GM12878 (cell line): ENCODE measurements around the gene C15orf39. TPM values are rescaled to one million over a fixed set of nuclear protein-coding genes. Genes with fewer than 3 reads are reported as not detected.
A peak's percentile ranks its signal among the peaks of the same experiment; 100 is the strongest.

Experiments used
- ATAC-seq: fragments of 200-7000 bp; cut with Tn5 transposase; 3 replicates; pipeline ENCODE4 v1.9.1; 2020; ENCODE audit warnings: mild to moderate bottlenecking, moderate library complexity
- BruUV-seq: library from RNA; stranded (reverse); fragments of 400-500 nt; replicated peaks from 2 replicates; lab custom pipeline; 2021; lab: Mats Ljungman, UMichigan
- CTCF ChIA-PET: fragments of 300-600 bp; sonication (Branson Sonifier 250); formaldehyde crosslinking; extraction: SDS; loops from one replicate; lab custom pipeline; 2021; ENCODE audit warnings: inconsistent platforms; lab: Yijun Ruan, JAX
- POLR2A ChIA-PET: fragments of 350-600 bp; formaldehyde crosslinking; extraction: SDS; loops from one replicate; lab custom pipeline; 2021; ENCODE audit warnings: inconsistent platforms; lab: Charles Lee
- RAD21 ChIA-PET: fragments of 300-600 bp; sonication (Branson Sonifier 250); formaldehyde crosslinking; loops from one replicate; lab custom pipeline; 2023; ENCODE audit warnings: antibody characterized with exemption; ENCODE audit not compliant: unreplicated experiment; lab: Charles Lee
- SMC1A ChIA-PET: fragments of 300-600 bp; sonication (Branson Sonifier 250); formaldehyde crosslinking; loops from one replicate; lab custom pipeline; 2023; ENCODE audit not compliant: unreplicated experiment, uncharacterized antibody; lab: Charles Lee
- DNase-seq: peaks from one replicate; pipeline ENCODE4 v3.0.0-alpha.2; 2011; ENCODE audit warnings: low read depth, low spot score
- FAIRE-seq: peaks from 3 replicates; lab custom pipeline; 2011; peaks lifted over from hg19 to GRCh38; lab: Jason Lieb, UNC
- H2AFZ ChIP-seq: 2 replicates; pipeline ENCODE4 v1.6.0; 2011; ENCODE audit warnings: low read depth, low read length, control low read depth; ENCODE audit not compliant: control insufficient read depth
- H3K27ac ChIP-seq: 2 replicates; pipeline ENCODE4 v1.5.1; 2011; ENCODE audit warnings: control low read depth; ENCODE audit not compliant: control insufficient read depth, insufficient read depth
- H3K27me3 ChIP-seq, 2 experiments: replicated peaks in 1 of 2; 2 replicates each; pipeline versions ENCODE4 v1.6.0 to v1.6.1; 2011; ENCODE audit warnings: low read length in 1 of 2; ENCODE audit not compliant: control insufficient read depth in 2 of 2, insufficient read depth in 2 of 2
- H3K36me3 ChIP-seq, 2 experiments: 2 replicates each; pipeline ENCODE4 v1.5.1; 2011; ENCODE audit warnings: low read length in 1 of 2; ENCODE audit not compliant: control insufficient read depth in 2 of 2, insufficient read depth in 2 of 2
- H3K4me1 ChIP-seq: 2 replicates; pipeline ENCODE4 v1.6.1; 2011; ENCODE audit warnings: mild to moderate bottlenecking, low read length, moderate library complexity, mixed read lengths; ENCODE audit not compliant: control insufficient read depth, insufficient read depth
- H3K4me2 ChIP-seq: 2 replicates; pipeline ENCODE4 v1.6.0; 2011; ENCODE audit warnings: control low read depth; ENCODE audit not compliant: control insufficient read depth, insufficient read depth
- H3K4me3 ChIP-seq: fragments of 200-600 bp; sonication (generic); 2 replicates; pipeline ENCODE4 v1.5.1; 2016
- H3K79me2 ChIP-seq: 2 replicates; pipeline ENCODE4 v1.6.0; 2011; ENCODE audit warnings: low read length; ENCODE audit not compliant: control insufficient read depth, insufficient read depth
- H3K9ac ChIP-seq: 2 replicates; pipeline ENCODE4 v1.8.0; 2011; ENCODE audit warnings: low read length, control low read depth, mixed read lengths; ENCODE audit not compliant: control insufficient read depth, insufficient read depth
- H3K9me3 ChIP-seq: replicated peaks from 3 replicates; pipeline ENCODE4 v1.5.1; 2011; ENCODE audit warnings: mild to moderate bottlenecking, low read length; ENCODE audit not compliant: control insufficient read depth, insufficient read depth
- H4K20me1 ChIP-seq: 2 replicates; pipeline ENCODE4 v1.6.0; 2011; ENCODE audit not compliant: control insufficient read depth, insufficient read depth
- BHLHE40 ChIP-seq, 2 experiments: fragments of 450-650 bp in 1 of 2; IDR thresholded peaks; 2 replicates each; pipeline ENCODE4 v1.6.1; 2011 to 2017; ENCODE audit warnings: low read depth in 2 of 2, borderline replicate concordance in 1 of 2, improper control_type of control experiment in 1 of 2, low read length in 1 of 2, mild to moderate bottlenecking in 1 of 2
- BMI1 ChIP-seq: fragments of 450-650 bp; IDR thresholded peaks from 2 replicates; pipeline ENCODE4 v1.6.1; 2016; ENCODE audit warnings: mild to moderate bottlenecking, moderate library complexity, borderline replicate concordance
- CBX3 ChIP-seq: fragments of 200-600 bp; sonication (generic); IDR thresholded peaks from 2 replicates; pipeline ENCODE4 v1.6.1; 2016; ENCODE audit warnings: low read depth, borderline replicate concordance
- CHD4 ChIP-seq: fragments of 200-600 bp; sonication (generic); IDR thresholded peaks from 2 replicates; pipeline ENCODE4 v1.6.1; 2016; ENCODE audit warnings: mild to moderate bottlenecking
- GATAD2B ChIP-seq: fragments of 450-650 bp; conservative IDR thresholded peaks from 2 replicates; pipeline ENCODE4 v1.6.1; 2017; ENCODE audit warnings: low read depth, mild to moderate bottlenecking, moderate library complexity
- HDAC2 ChIP-seq: fragments of 200-600 bp; sonication (generic); IDR thresholded peaks from 2 replicates; pipeline ENCODE4 v1.6.1; 2017
- IKZF1 ChIP-seq: fragments of 450-650 bp; conservative IDR thresholded peaks from 2 replicates; pipeline ENCODE4 v1.6.1; 2017; ENCODE audit warnings: antibody characterized with exemption, mild to moderate bottlenecking
- NFYA ChIP-seq: IDR thresholded peaks from 2 replicates; pipeline ENCODE4 v1.6.1; 2011; ENCODE audit warnings: low read depth, mild to moderate bottlenecking, low read length, improper control_type of control experiment, borderline replicate concordance
- POLR2A ChIP-seq: IDR thresholded peaks from 2 replicates; pipeline ENCODE4 v1.6.1; 2011; ENCODE audit warnings: low read depth, mild to moderate bottlenecking, low read length
- SREBF2 ChIP-seq: IDR thresholded peaks from 2 replicates; pipeline ENCODE4 v1.6.1; 2012; ENCODE audit warnings: mild to moderate bottlenecking, low read length
- STAT1 ChIP-seq: fragments of 450-650 bp; conservative IDR thresholded peaks from 2 replicates; pipeline ENCODE4 v1.6.1; 2014; ENCODE audit warnings: antibody characterized with exemption, mild to moderate bottlenecking
- ZNF592 ChIP-seq: fragments of 450-650 bp; IDR thresholded peaks from 2 replicates; pipeline ENCODE4 v1.6.1; 2017; ENCODE audit warnings: mild to moderate bottlenecking, moderate library complexity
- ZZZ3 ChIP-seq: IDR thresholded peaks from 2 replicates; pipeline ENCODE4 v1.6.1; 2011; ENCODE audit warnings: low read depth; ENCODE audit not compliant: control insufficient read depth, insufficient read length
- WGBS: methylation state at CpG from one replicate; pipeline ENCODE4 v1.1.6; 2016; ENCODE audit warnings: low lambda C conversion rate; ENCODE audit not compliant: insufficient replicate concordance, insufficient coverage; ENCODE audit errors: missing lambda C conversion rate; 5-methylcytosine and 5-hydroxymethylcytosine counted together
- in situ Hi-C: fragments of 300-500 bp; cut with MboI; formaldehyde crosslinking; loops from 9 replicates; pipeline ENCODE4 v1.14.3; 2018; ENCODE audit warnings: mixed read lengths
- intact Hi-C: fragments of 100-400 bp; cut with micrococcal nuclease; formaldehyde crosslinking; loops from one replicate; pipeline ENCODE4 v1.14.2; 2022; ENCODE audit not compliant: unreplicated experiment
- polyA plus RNA-seq, 11 experiments: library from polyadenylated mRNA; depleted of rRNA in 4 of 11; unstranded in 6 of 11; stranded (reverse) in 5 of 11; fragments of >200 nt; fragmentation: Nextera tagmentation in 4 of 11; fragmentation: Illumina TruSeq in 1 of 11; extraction: Ambion mirVana in 4 of 11; extraction: Trizol in 1 of 11; gene quantifications; 1 replicate in 1 of 11; 2 replicates in 10 of 11; pipeline versions ENCODE4 v1.2.1 to v1.2.3, GENCODE V29; 2011 to 2016; ENCODE audit warnings: inconsistent platforms in 2 of 11, missing spikeins in 2 of 11, low read depth in 1 of 11
- total RNA-seq, 4 experiments: library from RNA; depleted of rRNA in 3 of 4; stranded (reverse); fragments of >200 nt in 3 of 4; fragmentation: Illumina TruSeq in 1 of 4; extraction: Trizol in 1 of 4; gene quantifications; 2 replicates each; pipeline versions ENCODE4 v1.2.1 to v1.2.3, GENCODE V29; 2013 to 2021
- TF ChIP-seq, protein P1 (sequence below): fragments of 450-650 bp; IDR thresholded peaks from 2 replicates; pipeline ENCODE4 v1.6.1; 2018; ENCODE audit warnings: mild to moderate bottlenecking, low read depth, moderate library complexity; ENCODE audit not compliant: partially characterized antibody
- TF ChIP-seq, protein P2 (sequence below): IDR thresholded peaks from 2 replicates; pipeline ENCODE4 v1.6.1; 2011; ENCODE audit warnings: low read depth, low read length, improper control_type of control experiment, borderline replicate concordance

Gene C15orf39
- total and polyA plus RNA-seq, 10 of the 15 experiments (the other 5 are each of a cell fraction or from before 2014, with no cell fraction given): 2.3 to 139 (median 33.0) TPM

DNA sequence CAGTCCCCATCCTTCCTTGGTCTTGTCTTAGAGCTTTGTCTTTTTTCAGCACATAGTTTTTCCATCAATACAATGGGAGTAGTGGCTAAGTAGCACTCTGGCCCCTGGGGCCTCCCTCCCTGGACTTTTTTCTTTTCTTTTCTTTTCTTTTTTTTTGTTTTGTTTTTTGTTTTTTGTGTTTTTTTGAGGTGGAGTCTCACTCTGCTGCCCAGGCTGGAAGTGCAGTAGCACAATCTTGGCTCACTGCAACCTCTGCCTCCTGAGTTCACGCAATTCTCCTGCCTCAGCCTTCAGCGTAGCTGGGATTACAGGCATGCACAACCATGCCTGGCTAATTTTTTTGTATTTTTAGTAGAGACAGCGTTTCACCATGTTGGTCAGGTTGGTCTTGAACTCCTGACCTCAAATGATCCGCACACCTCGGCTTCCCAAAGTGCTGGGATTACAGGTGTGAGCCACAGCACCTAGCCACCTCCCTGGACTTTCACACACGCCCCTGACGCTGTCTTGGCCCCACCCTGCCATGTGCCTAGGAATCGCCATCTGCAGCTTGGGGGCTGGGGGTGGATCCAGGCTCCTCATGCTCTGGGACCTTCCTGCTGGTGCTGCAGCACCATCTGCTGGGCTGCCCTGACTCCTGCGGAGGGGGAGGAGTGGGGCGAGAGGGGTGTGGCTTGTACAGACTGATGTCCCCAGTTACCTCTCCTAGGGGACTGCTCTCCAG is 2.8 kb downstream of the C15orf39 start:
- Histone ChIP-seq H4K20me1 (peaks cover 38% of the 10 kb centered on the region), H3K27ac (peak overlapping the region; percentile 98), H3K4me3 (peak overlapping the region; percentile 88), H3K36me3 (peaks cover 33 to 41% of the 10 kb centered on the region in 2 experiments), H3K4me2 (peak overlapping the region; percentile 75), H3K4me1 (peaks cover 32% of the 10 kb centered on the region), H3K27me3 (no peaks in the 10 kb centered on the region), H3K9me3 (no peaks in the 10 kb centered on the region), H3K79me2 (peaks cover 97% of the 10 kb centered on the region), H3K9ac (peak overlapping the region; percentile 98), H2AFZ (no peak overlapping the region)
- ChIA-PET POLR2A (interaction anchor here (0.6 to 4.0 kb wide), 9 partner anchors 15 to 176 kb away, joined by 3 to 51 read pairs (median 4); no protein-coding TSS in a partner anchor), SMC1A (interaction anchor here (0.8 to 5.0 kb wide), 25 partner anchors 8 to 247 kb away, joined by 3 to 49 read pairs (median 5); partner anchors contain the start of genes PPCDC and SIN3A), RAD21 (interaction anchor here (0.9 to 3.2 kb wide), 20 partner anchors 11 to 303 kb away, joined by 3 to 65 read pairs (median 10); partner anchors contain the start of gene PPCDC), CTCF (interaction anchor here (0.7 to 7.5 kb wide), 23 partner anchors 11 to 303 kb away, joined by 3 to 95 read pairs (median 4); partner anchors contain the start of gene PPCDC)
- DNase-seq (peak; percentile 79), ATAC-seq (peak; percentile 69), FAIRE-seq (peak; percentile 92)
- WGBS: 12% methylated on average over 10 of the region's 10 CpGs
- intact Hi-C loops (loop anchor here (1.0 to 5.0 kb wide), 5 partner anchors 92 to 247 kb away; partner anchors contain the start of gene RPP25), in situ Hi-C loops (loop anchor here (5.0 kb wide), 1 partner anchor 92 kb away; no protein-coding TSS in a partner anchor)
- TSS peak; percentile 72 for BruUV-seq
- peak; percentile 82 to 87 for TF ChIP-seq BHLHE40 (IDR thresholded peaks at IDR 0.05; ENCODE audit: borderline replicate concordance in 1 of 2, low read depth in 2 of 2, low read length in 1 of 2)
- TF ChIP-seq GATAD2B: peak; percentile 48; the same call in 1 of the 2 replicates
- no peak for TF ChIP-seq ZZZ3
- TF ChIP-seq CHD4: no peak
- TF ChIP-seq, protein P1, sequence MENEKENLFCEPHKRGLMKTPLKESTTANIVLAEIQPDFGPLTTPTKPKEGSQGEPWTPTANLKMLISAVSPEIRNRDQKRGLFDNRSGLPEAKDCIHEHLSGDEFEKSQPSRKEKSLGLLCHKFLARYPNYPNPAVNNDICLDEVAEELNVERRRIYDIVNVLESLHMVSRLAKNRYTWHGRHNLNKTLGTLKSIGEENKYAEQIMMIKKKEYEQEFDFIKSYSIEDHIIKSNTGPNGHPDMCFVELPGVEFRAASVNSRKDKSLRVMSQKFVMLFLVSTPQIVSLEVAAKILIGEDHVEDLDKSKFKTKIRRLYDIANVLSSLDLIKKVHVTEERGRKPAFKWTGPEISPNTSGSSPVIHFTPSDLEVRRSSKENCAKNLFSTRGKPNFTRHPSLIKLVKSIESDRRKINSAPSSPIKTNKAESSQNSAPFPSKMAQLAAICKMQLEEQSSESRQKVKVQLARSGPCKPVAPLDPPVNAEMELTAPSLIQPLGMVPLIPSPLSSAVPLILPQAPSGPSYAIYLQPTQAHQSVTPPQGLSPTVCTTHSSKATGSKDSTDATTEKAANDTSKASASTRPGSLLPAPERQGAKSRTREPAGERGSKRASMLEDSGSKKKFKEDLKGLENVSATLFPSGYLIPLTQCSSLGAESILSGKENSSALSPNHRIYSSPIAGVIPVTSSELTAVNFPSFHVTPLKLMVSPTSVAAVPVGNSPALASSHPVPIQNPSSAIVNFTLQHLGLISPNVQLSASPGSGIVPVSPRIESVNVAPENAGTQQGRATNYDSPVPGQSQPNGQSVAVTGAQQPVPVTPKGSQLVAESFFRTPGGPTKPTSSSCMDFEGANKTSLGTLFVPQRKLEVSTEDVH: no peak
- TF ChIP-seq, protein P2, sequence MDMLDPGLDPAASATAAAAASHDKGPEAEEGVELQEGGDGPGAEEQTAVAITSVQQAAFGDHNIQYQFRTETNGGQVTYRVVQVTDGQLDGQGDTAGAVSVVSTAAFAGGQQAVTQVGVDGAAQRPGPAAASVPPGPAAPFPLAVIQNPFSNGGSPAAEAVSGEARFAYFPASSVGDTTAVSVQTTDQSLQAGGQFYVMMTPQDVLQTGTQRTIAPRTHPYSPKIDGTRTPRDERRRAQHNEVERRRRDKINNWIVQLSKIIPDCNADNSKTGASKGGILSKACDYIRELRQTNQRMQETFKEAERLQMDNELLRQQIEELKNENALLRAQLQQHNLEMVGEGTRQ: no peak
- no peak for TF ChIP-seq HDAC2
- TF ChIP-seq SREBF2: no peak
- peak; percentile 78 for TF ChIP-seq POLR2A
- no peak for TF ChIP-seq BMI1
- peak; percentile 81 for TF ChIP-seq IKZF1
- TF ChIP-seq CBX3: no peak
- TF ChIP-seq NFYA: no peak
- peak; percentile 65; the same call in 1 of the 2 replicates for TF ChIP-seq ZNF592
- TF ChIP-seq STAT1: no peak
